Measurements from ENCODE around the gene TESK2.
"Not testable (repeated sequence)": the region's sequence is repeated elsewhere in the genome, so short reads cannot be mapped to it uniquely, and the experiment has no call there.

Gene TESK2

DNA sequence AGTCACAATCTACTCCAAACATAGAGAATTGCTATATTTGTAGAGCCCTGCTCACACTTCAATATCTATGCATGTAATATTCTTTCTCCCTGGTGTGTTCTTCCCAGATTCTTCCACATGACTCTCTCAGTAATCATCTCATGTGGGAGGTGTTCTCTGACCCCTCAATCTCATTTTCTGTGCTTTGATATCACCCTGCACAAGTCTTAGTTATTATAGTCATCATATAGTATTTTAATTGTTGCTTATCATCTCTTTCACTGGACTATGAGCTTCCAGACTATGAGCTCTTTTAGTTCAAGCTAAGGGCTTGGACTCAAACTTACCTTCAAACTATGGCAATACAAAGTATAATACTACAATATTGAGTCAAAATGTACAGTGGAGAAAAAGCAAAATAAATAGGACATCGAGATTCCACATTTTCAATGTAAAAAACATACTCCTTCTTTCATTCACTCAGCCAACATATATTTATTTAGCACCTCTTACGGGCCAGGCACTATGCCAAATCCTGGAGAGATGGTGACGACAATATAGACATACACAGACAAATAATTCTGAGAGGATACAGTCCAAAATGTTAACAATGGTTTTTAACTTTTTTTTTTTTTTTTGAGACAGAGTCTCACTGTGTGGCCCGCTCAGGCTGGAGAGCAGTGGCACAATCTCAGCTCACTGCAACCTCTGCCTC lies 12.7 kb downstream of the TESK2 start:
- intact Hi-C loops (cut with DNase I), result loop anchor here (10.0 kb wide), 1 partner anchor 63 kb away; no protein-coding TSS in a partner anchor

DNA sequence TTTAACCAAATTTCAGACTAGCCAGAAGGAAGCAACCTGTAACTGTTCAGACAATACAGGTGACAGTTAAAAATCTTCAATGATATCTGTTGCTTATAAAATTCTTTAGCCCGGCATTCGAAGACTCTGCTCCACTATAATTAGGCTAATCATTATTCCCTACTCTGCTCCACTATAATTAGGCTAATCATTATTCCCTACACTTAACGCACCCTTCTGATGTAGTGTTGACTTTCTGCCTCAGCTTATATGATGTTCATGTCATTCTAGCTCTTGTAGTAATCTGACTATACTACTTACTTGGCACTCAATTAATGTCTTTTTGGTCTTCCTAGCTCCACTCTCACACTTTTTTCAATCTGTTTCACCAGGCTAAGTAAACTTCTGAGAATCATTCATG lies 13.3 kb downstream of the TESK2 start:
- DNase-seq, result no peak
- intact Hi-C loops (cut with DNase I), result loop anchor here (10.0 kb wide), 1 partner anchor 63 kb away; no protein-coding TSS in a partner anchor

More for the DNA sequence above, 12.7 kb downstream of the TESK2 start:
- DNase-seq, result no peak

DNA sequence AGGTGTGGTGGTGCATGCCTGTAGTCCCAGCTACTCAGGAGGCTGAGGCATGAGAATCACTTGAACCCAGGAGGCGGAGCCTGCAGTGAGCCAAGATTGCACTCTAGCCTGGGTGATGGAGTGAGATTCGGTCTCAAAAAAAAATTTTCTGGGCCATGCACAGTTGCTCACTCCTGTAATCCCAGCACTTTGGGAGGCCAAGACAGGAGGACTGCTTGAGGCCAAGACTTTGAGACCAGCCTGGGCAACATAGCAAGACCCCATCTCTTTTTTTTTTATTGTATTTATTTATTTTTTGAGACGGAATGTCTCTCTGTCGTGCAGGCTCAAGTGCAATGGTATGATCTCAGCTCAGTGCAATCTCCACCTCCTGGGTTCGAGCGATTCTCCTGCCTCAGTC lies 16.8 kb downstream of the TESK2 start:
- DNase-seq, result not testable (repeated sequence)
- intact Hi-C loops (cut with DNase I), result loop anchor here (10.0 kb wide), 1 partner anchor 59 kb away; no protein-coding TSS in a partner anchor

DNA sequence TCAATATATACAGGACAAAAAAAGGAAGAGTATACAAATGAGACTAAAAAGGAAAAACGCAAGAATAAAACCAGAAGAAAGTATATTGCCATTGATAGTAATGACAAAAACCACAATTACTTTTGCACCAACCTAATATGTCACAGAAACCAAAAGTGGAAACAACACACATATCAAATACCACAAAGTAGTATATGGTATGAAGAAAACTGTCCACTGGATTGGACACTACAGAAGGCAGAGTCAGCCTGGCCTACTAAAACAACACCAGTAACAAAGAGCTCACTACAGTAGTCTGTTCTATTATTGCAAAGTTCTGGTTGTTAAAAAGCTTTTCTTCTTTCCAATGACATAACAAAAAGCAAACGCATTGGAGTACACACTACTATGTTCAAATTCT lies 17.7 kb downstream of the TESK2 start:
- no peak for DNase-seq
- intact Hi-C loops (cut with DNase I), result loop anchor here (10.0 kb wide), 1 partner anchor 59 kb away; no protein-coding TSS in a partner anchor

DNA sequence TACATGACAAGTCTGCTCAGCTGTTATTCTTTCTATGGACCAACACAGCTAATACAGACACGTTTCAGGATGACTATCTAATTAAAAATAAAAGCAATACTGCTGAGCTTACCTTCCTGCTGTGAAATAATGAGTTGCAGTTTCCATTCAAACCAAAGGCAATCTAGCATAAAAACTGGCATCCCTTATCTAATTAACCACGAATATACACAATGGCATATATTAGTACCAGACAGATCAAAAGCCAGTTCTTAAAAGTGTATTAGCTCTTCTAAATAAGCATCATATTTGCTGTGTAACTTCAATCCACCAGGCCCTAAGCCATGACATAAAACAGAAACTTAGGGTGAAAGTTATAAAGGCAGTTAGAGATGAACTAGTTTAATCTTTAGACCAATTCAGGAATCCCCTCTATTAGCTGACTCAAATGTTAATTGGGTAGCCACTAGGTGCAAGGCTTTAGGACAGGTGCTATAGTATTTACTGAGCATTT lies 20.6 kb downstream of the TESK2 start:
- DNase-seq, result no peak
- intact Hi-C loops (cut with DNase I), result loop anchor here (10.0 kb wide), 1 partner anchor 56 kb away; no protein-coding TSS in a partner anchor

DNA sequence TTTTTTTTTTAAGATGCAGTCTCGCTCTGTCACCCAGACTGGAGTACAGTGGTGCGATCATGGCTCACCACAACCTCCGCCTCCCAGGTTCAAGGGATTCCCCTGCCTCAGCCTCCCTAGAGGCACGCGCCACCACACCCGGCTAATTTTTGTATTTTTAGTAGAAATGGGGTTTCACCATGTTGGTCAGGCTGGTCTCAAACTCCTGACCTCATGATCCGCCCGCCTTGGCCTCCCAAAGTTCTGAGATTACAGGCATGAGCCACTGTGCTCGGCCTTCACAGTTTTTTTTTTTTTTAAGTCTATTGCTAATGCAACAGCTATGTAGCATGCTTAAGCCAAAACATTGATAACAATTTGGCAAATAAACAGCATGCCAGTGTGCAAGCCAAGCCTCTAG lies 23.6 kb downstream of the TESK2 start:
- DNase-seq; intact Hi-C loops (cut with DNase I): not testable (repeated sequence)

DNA sequence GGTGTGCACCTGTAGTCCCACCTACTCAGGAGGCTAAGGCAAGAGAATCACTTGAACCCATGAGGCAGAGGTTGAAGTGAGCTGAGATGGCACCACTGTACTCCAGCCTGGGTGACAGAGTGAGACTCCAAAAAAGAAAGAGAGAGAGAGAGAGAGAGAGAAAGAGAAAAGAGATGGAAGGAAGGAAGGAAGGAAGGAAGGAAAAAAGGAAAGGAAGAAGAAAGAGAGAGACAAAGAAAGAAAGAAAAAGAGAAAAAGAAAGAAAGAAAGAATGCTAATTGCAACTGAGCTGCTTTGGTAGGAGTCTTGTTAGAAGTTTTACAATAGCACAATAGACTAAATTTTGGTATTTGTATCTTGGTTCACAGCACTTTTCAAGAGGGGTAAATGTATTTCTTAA lies 25.7 kb downstream of the TESK2 start:
- intact Hi-C loops (cut with DNase I), result no loop called here
- DNase-seq, result no peak

DNA sequence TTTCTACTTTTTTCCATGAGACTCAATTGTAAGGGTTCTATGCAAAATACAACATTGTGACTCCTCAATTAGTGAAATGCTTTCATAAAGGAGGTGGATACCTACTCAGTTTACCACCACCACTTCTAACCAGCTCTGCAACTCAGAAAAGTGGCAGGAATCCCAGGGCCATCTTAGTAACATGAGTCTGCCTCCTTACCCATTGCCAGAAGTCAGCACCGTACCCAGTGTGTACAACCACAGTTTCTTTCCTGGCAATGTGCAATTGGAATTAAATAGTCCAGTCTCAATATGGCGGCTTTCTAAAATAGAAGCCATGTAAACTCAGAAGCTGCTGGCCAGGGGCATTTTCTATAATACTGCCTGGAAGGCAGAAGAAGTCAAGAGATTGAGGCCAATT lies 32.1 kb downstream of the TESK2 start:
- DNase-seq, result no peak
- intact Hi-C loops (cut with DNase I), result no loop called here

DNA sequence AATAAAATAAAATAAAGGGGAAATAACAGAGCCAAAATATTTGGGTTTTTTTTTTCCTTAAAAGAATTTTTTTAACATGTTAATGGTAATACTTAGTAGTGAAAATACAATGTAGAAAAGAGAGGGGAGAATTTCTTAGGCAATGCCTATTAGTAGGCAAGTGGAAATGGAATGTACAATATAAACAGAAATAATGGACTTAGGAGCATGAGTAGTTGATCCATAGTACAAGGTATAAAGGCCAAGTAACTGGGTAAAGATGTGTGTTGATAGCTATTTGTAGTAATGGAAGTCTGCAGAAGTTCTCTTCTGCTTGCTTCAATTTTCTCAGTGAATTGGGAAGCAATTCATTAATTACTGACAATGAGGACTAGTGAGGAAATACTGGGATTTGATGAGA lies 34.4 kb downstream of the TESK2 start:
- intact Hi-C loops (cut with DNase I), result no loop called here
- no peak for DNase-seq

DNA sequence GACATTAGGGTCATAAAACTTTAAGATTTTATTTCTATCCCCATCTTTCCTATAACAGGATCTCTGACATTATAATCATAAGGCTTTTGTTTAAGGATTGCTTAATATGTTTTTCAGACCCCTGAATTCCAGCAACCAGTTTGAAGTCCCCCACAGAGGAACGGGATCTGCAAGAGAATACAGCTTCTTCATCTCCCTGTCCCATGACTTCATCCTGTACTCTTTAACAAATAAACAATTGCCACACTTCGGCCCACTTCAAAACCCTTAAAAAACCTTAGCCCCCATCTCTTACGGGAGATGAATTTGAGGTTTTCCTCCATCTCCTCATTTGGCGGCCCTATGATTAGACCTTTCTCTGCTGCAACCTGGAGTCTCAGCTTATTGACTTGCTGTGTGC lies 35.8 kb downstream of the TESK2 start:
- intact Hi-C loops (cut with DNase I), result no loop called here
- no peak for DNase-seq

DNA sequence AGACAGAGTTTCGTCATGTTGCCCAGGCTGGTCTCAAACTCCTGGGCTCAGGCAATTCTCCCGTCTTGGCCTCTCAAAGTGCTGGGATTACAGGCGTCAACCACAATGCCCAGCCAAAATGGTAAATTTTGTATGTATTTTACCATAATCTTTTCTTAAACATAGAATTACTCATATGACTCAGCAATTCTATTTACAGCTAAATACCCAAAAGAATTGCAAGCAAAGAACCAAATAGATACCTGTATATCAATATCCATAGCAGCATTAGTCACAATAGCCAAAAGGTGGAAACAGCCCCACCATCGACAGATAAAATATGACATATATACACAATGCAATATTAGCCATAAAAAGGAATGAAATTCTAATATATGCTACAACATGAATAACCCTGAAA lies 36.5 kb downstream of the TESK2 start:
- intact Hi-C loops (cut with DNase I), result no loop called here

DNA sequence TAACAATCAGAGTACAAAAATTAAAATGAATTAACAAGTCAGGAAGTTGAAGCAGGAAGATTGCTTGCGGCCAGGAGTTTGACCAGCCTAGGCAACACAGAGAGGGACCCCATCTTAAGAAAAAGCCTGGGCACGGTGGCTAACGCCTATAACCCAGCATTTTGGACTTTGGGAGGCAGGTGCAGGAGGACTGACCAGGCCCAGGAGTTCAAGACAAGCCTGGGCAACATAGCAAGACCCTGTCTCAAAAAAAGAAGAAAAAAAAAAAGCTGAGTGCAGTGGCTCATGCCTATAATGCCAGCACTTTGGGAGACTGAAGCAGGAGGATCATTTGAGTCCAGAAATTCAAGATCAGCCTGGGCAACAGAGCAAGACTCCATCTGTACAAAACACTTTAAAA lies 38.5 kb downstream of the TESK2 start:
- intact Hi-C loops (cut with DNase I), result no loop called here
- DNase-seq, result no peak

More for the DNA sequence above, 36.5 kb downstream of the TESK2 start:
- no peak for DNase-seq

DNA sequence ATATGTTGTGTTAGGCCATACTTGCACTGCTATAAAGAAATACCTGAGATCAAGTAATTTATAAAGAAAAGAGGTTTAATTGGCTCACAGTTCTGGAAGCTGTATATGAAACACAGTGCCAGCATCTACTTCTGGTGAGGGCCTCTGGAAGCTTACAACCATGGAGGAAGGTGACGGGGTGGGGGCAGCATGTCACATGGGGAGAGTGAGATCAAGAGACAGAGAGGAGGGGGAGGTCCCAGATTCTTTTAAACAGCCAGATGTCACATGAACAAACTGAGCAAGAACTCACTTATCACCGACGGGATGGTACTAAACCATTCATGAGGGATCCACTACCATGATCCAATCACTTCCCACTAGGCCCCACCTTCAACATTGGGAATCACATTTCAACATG lies 42.6 kb downstream of the TESK2 start:
- intact Hi-C loops (cut with DNase I), result no loop called here
- DNase-seq, result no peak

DNA sequence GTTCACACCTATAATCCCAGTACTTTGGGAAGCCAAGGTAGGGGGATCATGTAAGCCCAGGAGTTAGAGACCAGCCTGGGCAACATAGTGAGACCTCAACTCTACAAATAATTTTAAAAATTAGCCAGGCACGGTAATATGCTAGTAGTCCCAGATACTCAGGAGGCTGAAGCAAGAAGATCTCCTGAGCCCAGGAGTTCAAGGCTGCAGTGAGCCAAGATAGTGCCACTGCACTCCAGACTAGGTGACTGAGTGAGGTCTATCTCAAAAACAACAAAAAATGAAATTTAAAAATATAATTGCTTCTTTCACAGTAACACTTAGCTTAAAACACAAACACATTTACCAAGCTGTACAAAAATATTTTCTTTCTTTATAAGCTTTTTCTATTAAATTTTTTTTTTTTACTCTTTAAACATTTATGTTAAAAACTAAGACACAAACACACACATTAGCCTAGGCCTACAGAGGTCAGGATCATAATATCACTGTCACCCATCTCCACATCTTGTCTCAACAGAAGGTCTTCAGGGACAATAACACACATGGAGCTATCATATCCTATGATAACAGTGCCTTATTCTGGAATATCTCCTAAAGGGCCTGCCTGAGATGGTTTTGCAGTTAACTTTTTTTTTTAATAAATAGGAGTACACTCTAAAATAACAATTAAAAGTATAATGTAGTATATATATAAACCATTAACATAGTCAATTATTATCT lies 43.9 kb downstream of the TESK2 start:
- DNase-seq, result no peak
- intact Hi-C loops (cut with DNase I), result no loop called here

DNA sequence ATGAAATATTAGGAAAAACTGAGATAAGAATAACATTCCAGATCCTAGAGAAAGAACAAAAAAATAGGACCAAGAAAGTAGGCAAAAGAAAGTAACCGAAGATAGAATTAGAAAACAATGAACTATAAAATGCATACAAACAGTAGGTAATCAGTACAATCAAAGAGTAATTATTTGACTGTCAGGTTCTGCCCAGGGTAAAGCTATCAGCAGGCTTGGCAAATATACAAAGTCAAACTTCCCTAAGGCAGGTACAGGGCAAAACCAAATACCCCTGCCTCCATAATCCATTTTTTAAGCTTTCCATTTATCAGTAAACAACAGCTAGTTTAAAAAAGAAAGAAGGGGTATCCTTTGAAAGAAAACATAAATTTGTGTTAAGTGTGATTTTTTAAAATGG lies 44.4 kb downstream of the TESK2 start:
- intact Hi-C loops (cut with DNase I), result no loop called here
- no peak for DNase-seq

DNA sequence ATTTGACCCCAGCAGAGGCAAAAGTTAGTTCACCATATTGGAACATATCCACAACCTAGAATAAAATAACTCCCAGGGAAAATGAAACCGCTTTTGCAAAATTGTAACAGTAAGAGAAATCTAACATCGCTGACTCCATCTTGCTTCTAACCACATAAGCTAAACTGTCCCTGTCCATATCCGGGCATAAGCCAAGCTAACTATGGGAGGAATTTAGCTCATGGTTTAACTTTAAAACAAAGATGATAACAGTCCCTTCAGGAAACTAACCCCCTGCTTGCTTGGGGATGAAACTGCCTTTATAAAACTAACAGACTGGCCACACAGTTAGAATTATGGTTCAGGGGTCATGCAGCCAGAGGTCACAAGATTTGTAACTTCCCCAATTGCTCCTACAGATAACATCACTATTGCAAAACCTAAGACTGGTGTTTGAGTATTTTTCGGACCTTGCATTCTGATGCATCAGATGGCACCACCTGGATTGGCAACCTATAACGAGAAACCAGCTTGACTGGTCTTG lies 46.3 kb downstream of the TESK2 start:
- no peak for DNase-seq
- intact Hi-C loops (cut with DNase I), result no loop called here

DNA sequence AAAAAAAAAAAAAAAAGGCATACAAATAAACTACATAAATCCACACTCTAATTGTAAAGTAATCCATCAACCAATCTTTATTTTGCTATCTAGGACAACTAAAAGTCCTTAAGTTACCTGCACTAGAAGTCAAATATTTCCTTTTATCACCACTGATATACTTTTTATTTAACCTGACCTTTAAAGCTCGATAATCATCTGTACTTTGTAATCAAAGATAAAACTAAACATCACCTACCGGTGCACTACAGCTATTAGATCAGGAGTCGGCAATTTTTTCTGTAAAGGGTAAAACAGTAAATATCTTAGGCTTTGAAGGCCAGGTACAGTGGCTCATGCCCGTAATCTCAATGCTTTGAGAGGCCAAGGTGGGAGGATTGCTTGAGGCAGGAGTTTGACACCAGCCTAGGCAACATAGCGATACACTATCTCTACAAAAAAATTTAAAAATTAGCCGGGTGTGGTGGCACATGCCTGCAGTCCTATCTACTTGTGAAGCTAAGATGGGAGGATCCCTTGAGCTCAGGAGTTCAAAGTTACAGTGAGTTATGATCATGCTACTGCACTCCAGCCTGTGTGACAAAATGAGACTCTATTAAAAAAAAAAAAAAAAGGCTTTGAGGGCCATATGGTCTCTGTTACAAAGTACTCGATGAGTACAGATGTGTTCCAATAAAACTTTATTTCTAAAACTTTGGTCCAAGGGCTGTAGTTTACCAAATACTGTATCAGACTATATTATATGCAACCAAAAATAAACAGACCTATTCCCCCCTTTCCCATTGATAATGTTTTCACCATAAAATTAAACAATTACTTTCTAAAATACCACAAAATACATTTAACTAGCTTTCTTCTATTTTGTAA lies 47.1 kb downstream of the TESK2 start:
- no peak for DNase-seq
- intact Hi-C loops (cut with DNase I), result no loop called here

DNA sequence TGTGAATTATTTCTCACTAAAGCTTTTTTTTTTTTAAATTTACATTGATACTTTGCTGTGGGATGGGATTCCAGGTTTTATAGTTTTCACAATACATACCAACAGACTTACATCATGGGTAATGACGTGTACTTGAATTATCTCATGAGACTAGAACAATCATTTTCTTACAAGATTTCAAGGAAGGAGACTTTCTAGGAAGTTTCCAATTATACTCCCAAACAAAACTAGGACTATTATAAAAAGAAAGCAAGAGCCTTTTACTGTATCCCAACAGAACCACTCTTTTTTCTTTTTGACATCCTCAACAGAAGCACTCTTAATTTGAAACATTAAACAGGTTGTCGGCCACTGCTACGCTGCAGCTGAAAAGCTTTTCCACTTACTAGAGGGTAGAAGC lies 48.7 kb downstream of the TESK2 start:
- DNase-seq, result no peak
- intact Hi-C loops (cut with DNase I), result no loop called here

DNA sequence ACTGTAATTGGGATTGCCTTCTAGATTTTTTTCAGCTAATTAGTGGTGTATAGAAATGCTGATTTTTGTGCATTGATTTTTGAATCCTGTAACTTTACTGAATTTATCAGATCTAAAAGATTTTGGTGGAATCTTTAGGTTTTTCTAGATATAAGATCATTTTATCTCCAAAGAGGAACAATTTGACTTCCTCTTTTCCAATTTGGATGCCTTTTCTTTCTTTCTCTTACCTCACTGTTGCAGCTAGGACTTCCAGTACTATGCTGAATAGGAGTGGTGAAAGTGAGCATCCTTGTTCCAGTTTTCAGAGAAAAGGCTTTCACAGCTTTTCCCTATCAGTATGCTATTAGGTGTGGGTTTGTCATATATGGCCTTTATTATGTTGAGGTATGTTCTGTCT lies 53.6 kb downstream of the TESK2 start:
- intact Hi-C loops (cut with DNase I), result no loop called here
- DNase-seq, result no peak

DNA sequence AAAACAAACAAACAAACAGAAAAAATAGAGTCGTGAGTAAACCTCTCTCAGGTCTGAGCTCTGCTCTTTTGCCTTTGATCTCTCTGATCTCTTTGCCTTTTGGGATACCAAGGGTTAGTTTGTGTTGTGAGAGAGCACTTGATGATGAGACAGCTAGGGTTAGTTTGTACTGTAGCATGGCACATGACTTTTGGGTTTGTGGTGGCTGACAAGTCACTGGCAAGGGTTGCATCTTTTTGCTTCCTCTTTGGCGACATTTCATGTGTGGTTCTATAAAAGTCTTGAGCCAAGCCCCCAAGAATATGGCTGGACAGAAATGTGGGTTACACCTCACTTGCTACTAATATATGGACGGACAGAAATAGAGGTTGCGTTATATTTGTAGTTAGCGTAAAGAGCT lies 60.5 kb downstream of the TESK2 start:
- intact Hi-C loops (cut with DNase I), result no loop called here
- no peak for DNase-seq

All from posterior cingulate gyrus (tissue), 11 donors.